Measurements from ENCODE around the gene AATK. TPM values are rescaled to one million over a fixed set of nuclear protein-coding genes. Genes with fewer than 3 reads are reported as not detected.

Gene AATK
- total RNA-seq, 1 donor from 2014 or later, result 0.42 TPM

DNA sequence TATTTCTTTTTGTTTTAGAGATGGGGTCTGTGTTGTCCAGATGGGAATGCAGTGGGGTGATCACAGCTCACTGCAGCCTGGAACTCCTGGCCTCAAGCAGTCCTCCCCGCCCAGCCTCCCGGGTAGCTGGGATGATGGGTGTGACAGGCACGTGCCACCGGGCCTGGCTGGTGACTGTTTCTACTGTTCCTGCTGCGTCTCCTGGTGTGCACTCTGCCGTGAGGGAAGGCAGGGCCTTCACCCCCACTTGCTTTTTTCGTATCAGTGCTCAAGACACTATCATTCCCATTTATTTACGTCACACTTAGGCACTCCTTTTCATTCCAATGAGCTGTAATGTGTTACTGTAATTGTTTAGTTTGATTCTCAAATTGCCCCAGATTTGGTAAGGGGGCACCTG is 26.0 kb downstream of the AATK start:
- Mint-ChIP-seq H3K27ac (no peak overlapping the region), H3K27me3 (peaks cover 3% of the 10 kb centered on the region), H3K4me3 (no peak overlapping the region), H3K9me3 (peaks cover 3% of the 10 kb centered on the region), H3K36me3 (ENCODE audit: low read depth) (no peaks in the 10 kb centered on the region), H3K4me1 (no peaks in the 10 kb centered on the region)
- TF ChIP-seq, protein P1, sequence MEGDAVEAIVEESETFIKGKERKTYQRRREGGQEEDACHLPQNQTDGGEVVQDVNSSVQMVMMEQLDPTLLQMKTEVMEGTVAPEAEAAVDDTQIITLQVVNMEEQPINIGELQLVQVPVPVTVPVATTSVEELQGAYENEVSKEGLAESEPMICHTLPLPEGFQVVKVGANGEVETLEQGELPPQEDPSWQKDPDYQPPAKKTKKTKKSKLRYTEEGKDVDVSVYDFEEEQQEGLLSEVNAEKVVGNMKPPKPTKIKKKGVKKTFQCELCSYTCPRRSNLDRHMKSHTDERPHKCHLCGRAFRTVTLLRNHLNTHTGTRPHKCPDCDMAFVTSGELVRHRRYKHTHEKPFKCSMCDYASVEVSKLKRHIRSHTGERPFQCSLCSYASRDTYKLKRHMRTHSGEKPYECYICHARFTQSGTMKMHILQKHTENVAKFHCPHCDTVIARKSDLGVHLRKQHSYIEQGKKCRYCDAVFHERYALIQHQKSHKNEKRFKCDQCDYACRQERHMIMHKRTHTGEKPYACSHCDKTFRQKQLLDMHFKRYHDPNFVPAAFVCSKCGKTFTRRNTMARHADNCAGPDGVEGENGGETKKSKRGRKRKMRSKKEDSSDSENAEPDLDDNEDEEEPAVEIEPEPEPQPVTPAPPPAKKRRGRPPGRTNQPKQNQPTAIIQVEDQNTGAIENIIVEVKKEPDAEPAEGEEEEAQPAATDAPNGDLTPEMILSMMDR (IDR thresholded peaks at IDR 0.05), result no peak
- ChIA-PET POLR2A (no interaction called here), CTCF (no interaction called here)
- ATAC-seq (ENCODE audit: low read depth) (no peak), DNase-seq (no peak)
- intact Hi-C loops (cut with micrococcal nuclease), result no loop called here

DNA sequence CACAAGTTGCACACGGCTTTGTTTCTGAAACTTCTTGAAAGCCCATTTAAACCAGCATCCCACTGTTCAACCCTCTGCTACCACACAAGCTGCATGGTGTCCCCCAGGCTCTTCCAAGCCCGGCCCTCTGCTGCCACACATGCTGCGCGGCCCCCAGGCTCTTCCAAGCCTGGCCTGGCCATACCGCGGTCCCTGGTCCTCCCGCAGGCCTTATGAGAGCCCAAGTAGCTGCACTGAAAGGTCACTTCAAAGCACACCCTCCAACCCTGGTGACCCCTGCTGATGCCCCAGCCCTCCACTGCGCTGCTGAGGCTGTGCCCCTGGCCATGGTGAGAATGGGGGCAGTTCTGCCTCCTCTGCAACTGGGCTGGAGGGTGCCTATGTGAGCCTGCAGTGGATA is 26.6 kb downstream of the AATK start:
- Mint-ChIP-seq H3K4me3 (no peak overlapping the region), H3K27me3 (peaks cover 3% of the 10 kb centered on the region), H3K4me1 (no peaks in the 10 kb centered on the region), H3K27ac (no peak overlapping the region), H3K36me3 (ENCODE audit: low read depth) (no peaks in the 10 kb centered on the region), H3K9me3 (peaks cover 3% of the 10 kb centered on the region)
- no peak for ATAC-seq (ENCODE audit: low read depth)
- TF ChIP-seq, protein P1 (IDR thresholded peaks at IDR 0.05), result no peak
- intact Hi-C loops (cut with micrococcal nuclease), result no loop called here
- POLR2A ChIA-PET, result no interaction called here
- no peak for DNase-seq
- CTCF ChIA-PET, result no interaction called here

DNA sequence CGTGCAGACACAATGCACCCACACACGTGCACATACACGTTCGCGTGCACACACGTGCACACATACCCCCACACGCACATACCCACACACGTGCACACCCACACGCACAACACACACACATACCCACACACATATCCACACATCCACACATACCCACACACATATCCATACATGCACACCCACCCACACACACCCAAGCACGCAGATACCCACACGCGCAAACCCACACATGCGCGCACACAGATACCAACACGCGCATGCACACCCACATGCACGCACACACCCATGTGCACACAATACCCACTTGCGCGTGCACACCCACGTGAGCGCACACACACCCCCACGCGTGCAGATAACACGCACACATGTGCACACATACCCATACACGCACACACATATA is 27.5 kb downstream of the AATK start:
- no peak for DNase-seq

DNA sequence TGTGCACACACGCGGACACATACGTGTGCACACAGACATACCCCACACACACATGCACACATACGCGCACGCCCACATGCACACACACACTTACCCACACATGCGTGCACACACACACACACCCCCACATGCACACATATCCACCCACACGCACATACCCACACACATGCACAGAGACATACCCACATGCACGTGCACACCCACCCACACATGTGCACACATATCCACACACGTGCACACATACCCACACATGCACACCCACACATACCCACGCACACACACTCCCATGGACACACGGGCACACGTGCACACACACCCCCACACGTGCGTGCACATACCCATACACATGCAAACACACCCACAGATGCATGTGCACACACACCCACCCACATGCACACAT is 27.9 kb downstream of the AATK start:
- Mint-ChIP-seq H3K27me3 (peaks cover 3% of the 10 kb centered on the region), H3K27ac (no peak overlapping the region), H3K4me1 (no peaks in the 10 kb centered on the region), H3K36me3 (ENCODE audit: low read depth) (no peaks in the 10 kb centered on the region), H3K4me3 (no peak overlapping the region), H3K9me3 (peaks cover 3% of the 10 kb centered on the region)
- TF ChIP-seq, protein P1 (IDR thresholded peaks at IDR 0.05), result no peak
- intact Hi-C loops (cut with micrococcal nuclease), result no loop called here
- CTCF ChIA-PET, result no interaction called here
- ATAC-seq (ENCODE audit: low read depth), result no peak
- DNase-seq, result no peak
- POLR2A ChIA-PET, result no interaction called here

More for the DNA sequence above, 27.5 kb downstream of the AATK start:
- H3K4me1 Mint-ChIP-seq, result no peaks in the 10 kb centered on the region
- ChIA-PET CTCF (no interaction called here), POLR2A (no interaction called here)
- no peak overlapping the region for H3K27ac Mint-ChIP-seq
- TF ChIP-seq, protein P1 (IDR thresholded peaks at IDR 0.05), result no peak
- H3K9me3 Mint-ChIP-seq, result peaks cover 3% of the 10 kb centered on the region
- no peak overlapping the region for H3K4me3 Mint-ChIP-seq
- no peak for ATAC-seq (ENCODE audit: low read depth)
- H3K36me3 Mint-ChIP-seq (ENCODE audit: low read depth), result no peaks in the 10 kb centered on the region
- intact Hi-C loops (cut with micrococcal nuclease), result no loop called here
- peaks cover 3% of the 10 kb centered on the region for H3K27me3 Mint-ChIP-seq

DNA sequence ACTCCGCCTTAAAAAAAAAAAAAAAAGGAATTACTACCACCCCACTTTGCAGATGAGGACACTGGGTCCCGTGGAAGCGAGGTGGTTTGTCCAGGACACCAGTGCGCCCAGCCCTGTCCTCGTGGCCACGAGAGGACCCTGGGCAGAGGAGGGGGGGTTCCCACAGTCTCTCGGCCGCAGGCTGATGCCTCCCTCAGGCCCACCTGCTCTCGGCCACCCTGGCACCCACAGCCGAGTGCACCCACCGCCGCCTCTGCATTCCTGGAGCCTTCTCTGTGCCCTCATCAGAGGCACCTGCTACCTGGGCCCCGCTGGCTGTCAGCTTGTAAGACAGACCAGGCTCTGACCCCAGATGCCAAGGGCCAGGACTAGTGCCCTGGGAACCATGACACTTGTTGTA is 28.8 kb downstream of the AATK start:
- CTCF ChIA-PET, result no interaction called here
- H3K36me3 Mint-ChIP-seq (ENCODE audit: low read depth), result no peaks in the 10 kb centered on the region
- peaks cover under 1% of the 10 kb centered on the region for H3K27me3 Mint-ChIP-seq
- DNase-seq (no peak), ATAC-seq (ENCODE audit: low read depth) (no peak)
- no peak overlapping the region for H3K27ac Mint-ChIP-seq
- peaks cover 3% of the 10 kb centered on the region for H3K9me3 Mint-ChIP-seq
- intact Hi-C loops (cut with micrococcal nuclease), result no loop called here
- no peak overlapping the region for H3K4me3 Mint-ChIP-seq
- POLR2A ChIA-PET, result no interaction called here
- no peaks in the 10 kb centered on the region for H3K4me1 Mint-ChIP-seq
- TF ChIP-seq, protein P1 (IDR thresholded peaks at IDR 0.05), result no peak
